ENCODE measurements around the gene PCCA.

The PCCA gene

DNA sequence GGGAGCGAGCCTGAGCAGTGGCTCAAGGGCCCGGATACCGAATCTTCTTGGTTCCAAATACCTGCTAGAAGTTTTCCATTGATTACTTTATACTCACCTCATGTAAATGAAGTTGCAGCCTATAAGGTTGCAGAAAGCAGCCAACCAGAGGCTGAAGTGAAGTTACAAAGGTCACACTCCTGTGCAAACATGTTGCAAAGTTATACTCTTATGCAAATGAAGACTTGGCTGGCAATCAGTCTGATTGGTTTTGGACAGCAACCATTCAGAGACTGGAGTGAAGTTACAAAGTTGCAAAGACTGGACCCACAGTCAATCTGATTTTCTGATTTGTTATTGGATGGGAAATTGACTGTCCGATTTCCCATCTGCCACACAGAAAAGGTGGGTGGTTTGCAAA, 347.2 kb downstream of the PCCA start:
- no peak for DNase-seq

DNA sequence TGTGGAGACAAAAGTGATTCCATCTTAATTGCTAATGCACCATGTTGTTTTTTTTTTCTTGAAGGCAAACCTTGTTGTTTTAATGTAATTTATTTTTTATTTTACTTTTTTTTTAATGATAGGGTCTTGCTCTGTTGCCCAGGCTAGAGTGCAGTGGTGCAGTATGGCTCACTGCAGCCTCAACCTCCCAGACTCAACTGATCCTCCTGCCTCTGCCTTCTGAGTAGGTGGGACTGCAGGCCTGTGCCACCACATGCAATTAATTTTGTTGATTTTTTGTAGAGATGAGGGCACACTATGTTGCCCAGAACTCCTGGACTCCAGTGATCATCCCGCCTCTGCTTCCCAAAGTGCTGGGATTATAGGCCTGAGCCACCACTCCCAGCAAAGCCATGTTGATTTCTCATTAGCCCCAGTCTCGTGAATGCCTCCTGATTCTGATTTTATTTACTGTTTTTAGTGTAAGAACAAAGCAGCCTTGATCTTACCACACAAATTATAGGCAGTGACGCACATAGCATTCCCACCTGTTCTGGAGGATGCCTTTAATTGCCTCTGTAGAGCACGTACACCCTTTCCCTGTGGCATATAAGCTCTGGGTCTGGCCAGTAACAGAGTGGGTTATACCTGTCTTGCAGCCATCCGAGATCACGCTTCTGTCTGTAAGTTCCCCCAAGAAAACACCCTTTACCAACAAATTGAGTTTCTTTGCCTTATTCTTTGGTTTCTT, 349.3 kb downstream of the PCCA start:
- DNase-seq: no peak

DNA sequence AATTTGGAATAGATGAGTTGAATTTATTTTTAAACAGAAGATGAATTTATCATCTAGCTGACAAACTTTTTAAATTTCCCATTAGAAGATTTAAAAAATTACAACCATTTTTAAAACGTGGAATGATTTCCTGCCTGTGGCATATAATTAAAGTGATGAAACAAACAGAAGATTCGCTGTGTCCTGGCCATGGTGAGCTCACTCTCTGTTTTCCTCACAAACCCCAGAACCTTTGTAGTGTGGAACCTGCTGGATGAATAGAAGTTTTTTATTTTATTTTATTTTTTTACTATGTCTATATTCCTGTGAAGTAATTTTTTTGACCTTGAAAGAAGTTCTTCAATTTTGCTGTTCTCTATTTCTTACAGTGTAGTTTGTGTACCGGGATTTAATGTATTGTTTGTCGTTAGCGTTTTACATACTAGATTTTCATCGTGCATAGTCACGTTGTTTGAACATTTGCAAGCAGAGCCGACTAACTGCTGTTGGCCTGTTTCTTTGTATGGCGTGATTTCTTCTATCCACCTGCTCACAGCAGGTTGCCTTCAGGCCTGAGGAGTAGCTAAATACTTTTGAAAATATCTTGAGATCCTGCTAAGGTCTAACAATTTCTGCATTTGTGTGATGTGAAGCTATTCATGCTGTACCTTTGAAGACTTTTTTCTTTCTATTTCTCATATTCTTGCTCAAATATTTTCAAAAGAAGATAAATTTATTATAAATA, 350.5 kb downstream of the PCCA start:
- DNase-seq: no peak

GRCh38 chr13:100440751-100441425, 352.0 kb downstream of the PCCA start:
- DNase-seq: no peak

- DNase-seq: no peak
Measured at GRCh38 chr13:100442095-100442832, 353.4 kb downstream of the PCCA start.

DNA sequence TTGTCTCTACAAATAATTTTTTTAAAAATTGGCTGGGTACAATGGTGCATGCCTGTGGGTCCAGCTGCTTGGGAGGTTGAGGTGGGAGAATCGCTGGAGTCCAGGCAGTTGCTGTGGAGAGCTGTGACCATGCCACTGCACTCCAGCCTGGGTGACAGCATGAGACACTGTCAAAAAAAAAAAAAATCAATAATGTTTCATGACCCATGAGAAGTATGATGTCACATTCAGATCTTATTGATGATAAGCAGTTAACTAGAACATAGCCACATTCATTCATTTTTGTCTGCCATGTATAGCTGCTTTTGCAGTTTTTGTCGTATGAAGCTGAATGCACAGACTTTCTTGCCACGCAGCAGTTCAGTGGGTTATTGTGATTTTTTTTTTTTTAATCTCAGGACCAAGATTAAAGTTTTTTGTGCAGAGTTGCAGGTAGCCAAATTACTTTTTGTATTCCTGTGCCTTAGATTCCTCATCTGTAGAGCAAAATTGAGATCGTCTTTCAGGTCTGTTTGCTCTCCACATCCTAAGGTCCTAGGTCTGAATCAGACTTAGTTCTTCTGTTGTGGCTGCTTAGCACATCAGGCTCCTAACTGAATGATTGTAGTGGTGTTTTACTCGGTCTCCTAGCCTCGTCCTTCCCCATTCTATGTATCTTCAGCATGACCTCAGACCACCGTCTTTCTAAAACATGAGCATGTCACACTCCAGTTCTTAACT, 354.5 kb downstream of the PCCA start:
- DNase-seq: no peak

GRCh38 chr13:100443998-100444328, 355.1 kb downstream of the PCCA start:
- DNase-seq: no peak

DNA sequence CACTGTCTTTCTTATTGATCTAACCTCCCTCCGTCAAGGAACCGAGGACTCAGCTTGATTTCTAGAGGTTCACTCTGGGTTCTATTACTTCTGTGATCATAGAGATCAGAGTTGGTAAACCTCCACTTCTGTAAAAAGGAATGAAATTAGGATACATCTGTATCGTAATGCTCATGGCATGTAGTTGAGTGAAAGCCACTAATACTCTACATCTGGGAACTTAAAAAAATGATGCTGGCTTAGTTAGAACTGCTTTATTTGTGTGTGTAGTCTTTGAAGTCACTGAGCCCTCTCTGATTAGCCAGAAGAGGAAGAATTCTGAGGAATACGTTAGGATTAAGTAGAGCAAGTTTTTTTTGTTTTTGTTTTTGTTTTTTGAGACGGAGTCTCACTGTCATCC, 358.9 kb downstream of the PCCA start:
- DNase-seq: no peak

GRCh38 chr13:100451923-100452322, 363.0 kb downstream of the PCCA start:
- DNase-seq: no peak

- DNase-seq: no peak
Measured at GRCh38 chr13:100454876-100455275, 366.0 kb downstream of the PCCA start.

DNA sequence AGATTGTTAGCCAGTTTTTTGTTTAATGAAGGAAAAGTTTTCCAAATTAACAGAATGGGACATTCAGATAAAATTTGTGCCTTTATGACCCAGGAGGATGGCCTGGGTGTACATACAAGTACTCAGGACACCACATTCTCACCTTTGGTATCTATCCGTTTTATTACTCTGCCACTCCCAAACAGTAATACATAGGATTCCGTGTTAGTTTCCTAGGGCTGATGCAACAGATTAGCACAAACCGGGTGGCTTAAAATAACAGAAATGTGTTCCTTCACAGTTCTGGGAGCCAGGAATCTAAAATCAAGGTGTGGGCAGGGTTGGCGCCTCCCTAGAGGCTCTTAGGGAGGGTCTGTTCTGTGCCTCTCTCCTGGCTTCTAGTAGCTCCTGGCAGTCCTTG, 369.8 kb downstream of the PCCA start:
- no peak for DNase-seq

GRCh38 chr13:100459747-100460146, 370.9 kb downstream of the PCCA start:
- DNase-seq: no peak

GRCh38 chr13:100460266-100460665, 371.4 kb downstream of the PCCA start:
- DNase-seq: no peak

GRCh38 chr13:100460791-100461190, 371.9 kb downstream of the PCCA start:
- no peak for DNase-seq

GRCh38 chr13:100461309-100462030, 372.6 kb downstream of the PCCA start:
- no peak for DNase-seq

DNA sequence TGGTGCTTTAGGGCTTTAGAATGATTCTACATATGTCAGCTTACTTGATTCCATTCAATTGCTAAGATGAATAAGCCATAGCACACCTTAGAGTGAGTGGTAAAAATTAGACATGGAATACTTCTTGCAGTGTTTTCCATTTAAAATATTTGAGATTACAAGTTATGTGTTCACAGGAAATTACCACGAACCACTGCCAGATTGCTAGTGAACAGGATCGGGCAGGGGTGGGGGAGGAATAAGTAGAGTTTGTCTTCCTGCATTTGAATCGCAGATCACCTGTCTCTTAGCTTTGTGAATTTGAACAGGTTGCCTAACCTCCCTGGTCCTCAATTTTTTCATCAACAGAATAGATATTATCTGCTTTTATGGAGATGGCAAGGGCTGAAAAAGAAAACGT, 375.1 kb downstream of the PCCA start:
- DNase-seq: no peak

DNA sequence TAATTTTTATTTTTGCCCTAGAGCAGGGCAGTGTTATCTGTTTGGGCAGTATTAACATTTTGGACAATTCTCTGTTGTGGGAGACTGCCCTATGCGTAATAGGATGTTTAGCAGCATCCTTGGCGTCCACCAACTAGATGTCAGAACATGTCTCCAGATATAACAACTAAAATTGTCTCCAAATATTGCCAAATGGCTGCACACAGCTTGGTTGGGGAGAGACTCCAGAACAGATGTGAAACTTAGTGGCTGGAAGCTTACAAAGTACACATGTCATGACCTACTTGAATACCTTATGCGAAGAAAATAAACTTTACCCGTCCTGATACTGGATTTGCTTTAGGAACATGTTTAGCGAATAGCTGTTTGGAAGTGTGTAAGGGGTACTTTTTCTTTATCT, 376.7 kb downstream of the PCCA start:
- DNase-seq: no peak

- DNase-seq: no peak
Measured at GRCh38 chr13:100470866-100471505, 382.1 kb downstream of the PCCA start.

GRCh38 chr13:100473087-100473486, 384.2 kb downstream of the PCCA start:
- DNase-seq: no peak

DNA sequence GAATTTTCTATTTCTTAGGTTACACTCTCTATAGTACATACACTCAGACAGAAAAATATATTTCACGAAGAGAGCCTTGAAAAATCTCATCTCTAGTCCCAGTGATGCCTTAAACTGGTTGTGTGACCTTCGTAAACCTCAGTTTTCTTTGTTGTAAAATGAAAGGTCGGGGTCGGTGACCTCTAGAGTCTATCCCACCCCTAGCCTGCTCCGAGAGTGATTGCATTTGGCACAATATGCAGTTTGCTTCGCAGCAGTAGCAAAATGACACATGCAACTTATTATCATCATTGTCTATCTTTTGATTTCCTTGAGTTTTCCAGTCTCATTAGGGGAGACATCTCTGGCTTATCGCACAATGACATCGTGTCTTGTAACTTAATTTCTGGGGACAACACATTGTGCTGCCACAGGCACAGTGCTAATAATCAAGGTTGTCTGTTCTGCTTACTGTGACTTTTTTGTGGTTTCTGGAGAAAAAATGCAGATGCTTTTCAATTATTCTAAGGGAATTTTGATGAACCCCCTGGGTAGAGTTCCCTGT, 384.7 kb downstream of the PCCA start:
- DNase-seq: no peak

GRCh38 chr13:100476963-100477362, 388.1 kb downstream of the PCCA start:
- no peak for DNase-seq

Data from stimulated activated CD4-positive, alpha-beta T cell treated with anti-CD3 and anti-CD28 coated beads, Interleukin-2, amount 100 ng/mL, for 48 hours (primary cell).